ENCODE data around the gene COL6A6. TPM values are rescaled to one million over a fixed set of nuclear protein-coding genes. Genes with fewer than 3 reads are reported as not detected.

The COL6A6 gene
- total RNA-seq: 1 to 10 TPM; 2.2 to 6.2 TPM
- polyA plus RNA-seq (ENCODE audit: insufficient read length in 2 of 2): 1 to 10 TPM in 1 of 2 donors, under 1 TPM in 1; 0.29 to 1.0 TPM
- long read RNA-seq, donor 1: 0 reads
- long read RNA-seq, donor 2: 0 reads
- long read RNA-seq, donor 3: 0 reads
- long read RNA-seq, donor 4, partial matches to known transcripts: 18 of 18 reads
- long read RNA-seq, donor 4, other reads (novel, unspliced or antisense): 0 of 18 reads

- H3K36me3 ChIP-seq (ENCODE audit: control insufficient read depth, insufficient read depth, low read length): no peaks in the 10 kb centered on the region
- peaks cover 28% of the 10 kb centered on the region for H3K27me3 ChIP-seq (ENCODE audit: control insufficient read depth, insufficient read depth, low read length)
- peaks cover 7% of the 10 kb centered on the region for H3K4me1 ChIP-seq (ENCODE audit: control insufficient read depth, insufficient read depth, low read length)
- peak within 1 kb of the TSS; percentile 26 for H3K4me3 ChIP-seq (ENCODE audit: low read depth, low read length)
- no peak within 1 kb of the TSS for H3K27ac ChIP-seq (ENCODE audit: low read depth, low read length)
- H3K9me3 ChIP-seq (ENCODE audit: control insufficient read depth, insufficient read depth, low read length): no peaks in the 10 kb centered on the region
- WGBS (ENCODE audit: insufficient coverage): under 1% methylated on average over 48 of the region's 58 CpGs
- peak in 1 of 6 donors; percentile 6 for DNase-seq (ENCODE audit: low read depth in 4 of 6, low spot score in 6 of 6)
Measured at GRCh38 chr3:130516645-130517512, at the start of gene COL6A6. Gene COL6A6, plus strand, starts transcription at chr3:130517177. Its CDS starts 43,188 bp downstream, at chr3:130560365.

DNA sequence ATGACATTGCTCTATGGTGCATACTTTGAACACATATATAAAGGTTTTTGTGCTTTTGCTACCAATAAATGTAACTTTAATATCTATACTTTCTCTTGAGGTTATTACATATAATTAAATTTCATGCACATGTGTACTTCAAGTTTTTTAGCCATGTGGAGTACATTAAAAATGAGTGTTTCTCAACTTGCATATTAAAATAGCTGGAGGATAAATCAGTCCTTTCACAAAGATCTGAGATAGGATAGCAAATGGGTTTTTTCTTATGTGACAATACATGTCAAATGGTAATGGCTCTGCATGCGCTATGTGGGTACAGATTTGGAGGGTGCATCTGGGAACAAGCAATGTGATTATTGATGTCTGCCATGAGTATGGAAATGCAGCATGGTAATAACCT is 48.7 kb upstream of the COL6A6 start:
- no peaks in the 10 kb centered on the region for H3K9me3 ChIP-seq (ENCODE audit: control insufficient read depth, insufficient read depth, low read length)
- no peak overlapping the region for H3K4me3 ChIP-seq (ENCODE audit: low read depth, low read length)
- WGBS (ENCODE audit: insufficient coverage): 100% methylated on average over 1 of the region's 1 CpG
- H3K27ac ChIP-seq (ENCODE audit: low read depth, low read length): no peak overlapping the region
- no peak for DNase-seq (ENCODE audit: low read depth in 4 of 6, low spot score in 6 of 6)
- H3K36me3 ChIP-seq (ENCODE audit: control insufficient read depth, insufficient read depth, low read length): no peaks in the 10 kb centered on the region
- no peaks in the 10 kb centered on the region for H3K4me1 ChIP-seq (ENCODE audit: control insufficient read depth, insufficient read depth, low read length)
- H3K27me3 ChIP-seq (ENCODE audit: control insufficient read depth, insufficient read depth, low read length): no peaks in the 10 kb centered on the region

GRCh38 chr3:130470126-130470525 is 46.9 kb upstream of the COL6A6 start:
- Histone ChIP-seq H3K4me1 (ENCODE audit: control insufficient read depth, insufficient read depth, low read length) (no peaks in the 10 kb centered on the region), H3K27ac (ENCODE audit: low read depth, low read length) (no peak overlapping the region), H3K36me3 (ENCODE audit: control insufficient read depth, insufficient read depth, low read length) (no peaks in the 10 kb centered on the region), H3K9me3 (ENCODE audit: control insufficient read depth, insufficient read depth, low read length) (no peaks in the 10 kb centered on the region), H3K27me3 (ENCODE audit: control insufficient read depth, insufficient read depth, low read length) (no peaks in the 10 kb centered on the region), H3K4me3 (ENCODE audit: low read depth, low read length) (no peak overlapping the region)
- no CpG with 5 or more reads among the region's 3 CpGs for WGBS (ENCODE audit: insufficient coverage)
- DNase-seq (ENCODE audit: low read depth in 4 of 6, low spot score in 6 of 6): no peak

DNA sequence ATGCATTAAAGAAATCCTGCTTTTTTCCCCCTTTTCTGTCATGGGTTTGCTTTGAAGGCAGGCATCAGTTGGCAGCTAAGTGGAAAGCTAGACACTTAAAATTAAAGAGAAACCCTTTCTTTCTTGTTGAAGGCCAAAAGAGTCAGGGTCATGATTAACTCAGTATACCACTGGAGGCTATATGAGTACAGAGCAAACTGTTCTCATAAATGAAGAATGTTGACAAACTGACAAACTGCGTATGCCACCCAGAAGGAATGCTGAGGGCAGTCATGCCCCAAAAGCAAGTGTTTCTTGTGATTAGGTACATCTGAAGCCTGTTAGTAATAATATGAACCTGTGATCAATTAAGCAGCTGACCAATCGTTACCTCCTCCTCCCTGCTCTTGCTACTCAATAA is 43.6 kb upstream of the COL6A6 start:
- Histone ChIP-seq H3K9me3 (ENCODE audit: control insufficient read depth, insufficient read depth, low read length) (no peaks in the 10 kb centered on the region), H3K4me3 (ENCODE audit: low read depth, low read length) (no peak overlapping the region), H3K4me1 (ENCODE audit: control insufficient read depth, insufficient read depth, low read length) (no peaks in the 10 kb centered on the region), H3K27me3 (ENCODE audit: control insufficient read depth, insufficient read depth, low read length) (no peaks in the 10 kb centered on the region), H3K36me3 (ENCODE audit: control insufficient read depth, insufficient read depth, low read length) (no peaks in the 10 kb centered on the region), H3K27ac (ENCODE audit: low read depth, low read length) (no peak overlapping the region)
- no peak for DNase-seq (ENCODE audit: low read depth in 4 of 6, low spot score in 6 of 6)
- WGBS (ENCODE audit: insufficient coverage): 60% methylated on average over 1 of the region's 2 CpGs

GRCh38 chr3:130480736-130481135 is 36.2 kb upstream of the COL6A6 start:
- no peak overlapping the region for H3K27ac ChIP-seq (ENCODE audit: low read depth, low read length)
- peaks cover 1% of the 10 kb centered on the region for H3K9me3 ChIP-seq (ENCODE audit: control insufficient read depth, insufficient read depth, low read length)
- whole genome bisulfite sequencing (ENCODE audit: insufficient coverage): 18% methylated on average over 1 of the region's 4 CpGs
- H3K4me3 ChIP-seq (ENCODE audit: low read depth, low read length): no peak overlapping the region
- no peaks in the 10 kb centered on the region for H3K27me3 ChIP-seq (ENCODE audit: control insufficient read depth, insufficient read depth, low read length)
- peak in 4 of 6 donors; percentile 7 to 71 (median 33) for DNase-seq (ENCODE audit: low read depth in 4 of 6, low spot score in 6 of 6)
- no peaks in the 10 kb centered on the region for H3K4me1 ChIP-seq (ENCODE audit: control insufficient read depth, insufficient read depth, low read length)
- H3K36me3 ChIP-seq (ENCODE audit: control insufficient read depth, insufficient read depth, low read length): no peaks in the 10 kb centered on the region

DNA sequence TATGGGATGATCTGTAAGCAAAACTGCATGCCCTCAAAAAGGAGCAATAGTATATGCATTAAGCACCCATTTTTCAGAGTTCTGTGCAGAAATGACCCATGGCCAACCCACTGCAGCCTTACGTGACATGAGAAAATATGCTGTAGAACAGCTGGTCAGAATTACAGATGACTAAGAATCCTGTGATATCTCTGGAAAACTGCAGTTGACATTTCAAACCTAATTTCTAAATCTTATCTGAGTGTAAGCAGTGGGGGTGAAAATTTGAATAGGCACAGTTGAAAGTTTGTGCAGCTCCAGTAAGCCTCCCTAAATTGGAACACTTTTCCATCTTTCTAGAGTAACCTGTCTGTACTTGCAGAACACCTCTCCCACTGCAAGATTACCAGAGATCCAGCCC is 28.7 kb upstream of the COL6A6 start:
- Histone ChIP-seq H3K4me3 (ENCODE audit: low read depth, low read length) (no peak overlapping the region), H3K9me3 (ENCODE audit: control insufficient read depth, insufficient read depth, low read length) (peaks cover 1% of the 10 kb centered on the region), H3K27ac (ENCODE audit: low read depth, low read length) (no peak overlapping the region), H3K4me1 (ENCODE audit: control insufficient read depth, insufficient read depth, low read length) (no peaks in the 10 kb centered on the region), H3K36me3 (ENCODE audit: control insufficient read depth, insufficient read depth, low read length) (no peaks in the 10 kb centered on the region), H3K27me3 (ENCODE audit: control insufficient read depth, insufficient read depth, low read length) (no peaks in the 10 kb centered on the region)
- WGBS (ENCODE audit: insufficient coverage): no CpG with 5 or more reads among the region's 1 CpG
- no peak for DNase-seq (ENCODE audit: low read depth in 4 of 6, low spot score in 6 of 6)

GRCh38 chr3:130488769-130489450 is 28.1 kb upstream of the COL6A6 start:
- H3K4me3 ChIP-seq (ENCODE audit: low read depth, low read length): no peak overlapping the region
- H3K27me3 ChIP-seq (ENCODE audit: control insufficient read depth, insufficient read depth, low read length): no peaks in the 10 kb centered on the region
- peaks cover 1% of the 10 kb centered on the region for H3K9me3 ChIP-seq (ENCODE audit: control insufficient read depth, insufficient read depth, low read length)
- DNase-seq (ENCODE audit: low read depth in 4 of 6, low spot score in 6 of 6): no peak
- H3K36me3 ChIP-seq (ENCODE audit: control insufficient read depth, insufficient read depth, low read length): no peaks in the 10 kb centered on the region
- no peaks in the 10 kb centered on the region for H3K4me1 ChIP-seq (ENCODE audit: control insufficient read depth, insufficient read depth, low read length)
- H3K27ac ChIP-seq (ENCODE audit: low read depth, low read length): no peak overlapping the region
- no CpG with 5 or more reads among the region's 2 CpGs for WGBS (ENCODE audit: insufficient coverage)

DNA sequence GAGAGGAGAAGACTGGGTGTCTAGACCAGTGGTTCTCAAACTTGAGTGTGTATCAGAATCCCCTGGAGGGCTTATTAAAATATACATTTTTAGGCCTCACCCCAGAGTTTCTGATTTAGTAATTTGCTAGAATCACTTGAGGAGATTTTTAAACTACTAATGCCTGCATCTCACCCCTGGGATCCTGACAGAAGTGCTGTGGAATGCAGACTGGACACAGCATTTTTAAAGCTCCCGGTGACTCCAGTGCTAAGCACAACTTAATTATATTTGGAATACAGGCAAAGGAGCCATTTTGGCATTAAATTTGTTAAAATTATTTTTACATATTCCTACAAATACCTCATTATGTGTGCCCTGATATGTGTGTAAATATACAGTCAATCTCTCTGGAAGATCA is 26.7 kb upstream of the COL6A6 start:
- Histone ChIP-seq H3K27ac (ENCODE audit: low read depth, low read length) (no peak overlapping the region), H3K36me3 (ENCODE audit: control insufficient read depth, insufficient read depth, low read length) (no peaks in the 10 kb centered on the region), H3K27me3 (ENCODE audit: control insufficient read depth, insufficient read depth, low read length) (no peaks in the 10 kb centered on the region), H3K4me3 (ENCODE audit: low read depth, low read length) (no peak overlapping the region), H3K9me3 (ENCODE audit: control insufficient read depth, insufficient read depth, low read length) (no peaks in the 10 kb centered on the region), H3K4me1 (ENCODE audit: control insufficient read depth, insufficient read depth, low read length) (no peaks in the 10 kb centered on the region)
- WGBS (ENCODE audit: insufficient coverage): no CpG with 5 or more reads among the region's 1 CpG
- no peak for DNase-seq (ENCODE audit: low read depth in 4 of 6, low spot score in 6 of 6)

GRCh38 chr3:130491431-130491830 is 25.5 kb upstream of the COL6A6 start:
- Histone ChIP-seq H3K27me3 (ENCODE audit: control insufficient read depth, insufficient read depth, low read length) (no peaks in the 10 kb centered on the region), H3K9me3 (ENCODE audit: control insufficient read depth, insufficient read depth, low read length) (no peaks in the 10 kb centered on the region), H3K36me3 (ENCODE audit: control insufficient read depth, insufficient read depth, low read length) (no peaks in the 10 kb centered on the region), H3K4me3 (ENCODE audit: low read depth, low read length) (no peak overlapping the region), H3K4me1 (ENCODE audit: control insufficient read depth, insufficient read depth, low read length) (no peaks in the 10 kb centered on the region), H3K27ac (ENCODE audit: low read depth, low read length) (no peak overlapping the region)
- peak in 1 of 6 donors; percentile 78 for DNase-seq (ENCODE audit: low read depth in 4 of 6, low spot score in 6 of 6)
- 74% methylated on average over 6 of the region's 6 CpGs for WGBS (ENCODE audit: insufficient coverage)

Data from spinal cord (tissue), 10 donors.